ENCODE data around the gene COL12A1. TPM values are rescaled to one million over a fixed set of nuclear protein-coding genes. Genes with fewer than 3 reads are reported as not detected.

COL12A1 gene
- total and polyA plus RNA-seq, 9 of the 15 experiments (the other 6 are each of a cell fraction or from before 2014, with no cell fraction given) = 0.11 TPM; not detected in 8

DNA sequence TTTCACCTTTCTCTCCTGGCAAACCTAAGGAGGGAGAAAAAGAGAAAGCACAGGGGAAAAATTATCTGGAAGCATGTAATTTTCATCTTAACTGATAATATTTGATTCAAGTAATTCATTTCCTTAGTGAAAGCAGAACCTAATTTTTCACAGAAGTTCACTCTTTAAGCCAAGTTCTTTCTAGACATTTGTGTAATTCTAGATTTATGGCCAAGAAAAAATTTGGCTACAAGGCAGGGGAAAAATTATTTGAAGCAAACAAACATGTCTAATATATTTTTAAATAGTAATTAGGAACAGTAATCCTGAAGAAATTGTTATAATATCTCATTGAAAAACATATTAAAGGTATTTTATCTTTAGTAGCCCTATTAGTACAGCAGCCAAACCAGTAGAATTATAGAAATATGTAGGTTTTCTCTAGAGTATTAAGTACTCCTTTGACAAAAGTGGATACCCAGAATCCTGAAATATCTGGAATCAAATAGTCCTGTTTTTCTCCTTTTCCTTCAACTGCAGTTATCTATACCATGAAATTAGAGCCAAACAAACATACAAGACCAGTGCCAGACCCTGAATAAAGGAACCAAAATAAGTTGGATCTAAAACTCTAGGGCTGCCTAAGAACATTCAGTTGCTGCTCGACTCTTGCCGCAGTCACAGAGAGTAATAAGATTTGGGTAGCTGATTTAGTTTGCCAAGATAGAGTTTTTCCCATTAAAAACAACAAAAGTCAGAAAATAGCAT lies 116.5 kb downstream of the COL12A1 start (continued):
- TF ChIP-seq ZNF165 (CRISPR knock-in tag; IDR thresholded peaks at IDR 0.05; ENCODE audit: borderline replicate concordance) = no peak
- TF ChIP-seq KAT8 (IDR thresholded peaks at IDR 0.05; ENCODE audit: low read depth) = no peak
- TF ChIP-seq ZNF133 (CRISPR knock-in tag; IDR thresholded peaks at IDR 0.05) = no peak
- TF ChIP-seq ZNF311 (CRISPR knock-in tag; IDR thresholded peaks at IDR 0.05) = no peak
- TF ChIP-seq, protein P1, sequence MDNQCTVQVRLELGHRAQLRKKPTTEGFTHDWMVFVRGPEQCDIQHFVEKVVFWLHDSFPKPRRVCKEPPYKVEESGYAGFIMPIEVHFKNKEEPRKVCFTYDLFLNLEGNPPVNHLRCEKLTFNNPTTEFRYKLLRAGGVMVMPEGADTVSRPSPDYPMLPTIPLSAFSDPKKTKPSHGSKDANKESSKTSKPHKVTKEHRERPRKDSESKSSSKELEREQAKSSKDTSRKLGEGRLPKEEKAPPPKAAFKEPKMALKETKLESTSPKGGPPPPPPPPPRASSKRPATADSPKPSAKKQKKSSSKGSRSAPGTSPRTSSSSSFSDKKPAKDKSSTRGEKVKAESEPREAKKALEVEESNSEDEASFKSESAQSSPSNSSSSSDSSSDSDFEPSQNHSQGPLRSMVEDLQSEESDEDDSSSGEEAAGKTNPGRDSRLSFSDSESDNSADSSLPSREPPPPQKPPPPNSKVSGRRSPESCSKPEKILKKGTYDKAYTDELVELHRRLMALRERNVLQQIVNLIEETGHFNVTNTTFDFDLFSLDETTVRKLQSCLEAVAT (IDR thresholded peaks at IDR 0.05) = no peak
- no peak for TF ChIP-seq ZSCAN29 (IDR thresholded peaks at IDR 0.05)

DNA sequence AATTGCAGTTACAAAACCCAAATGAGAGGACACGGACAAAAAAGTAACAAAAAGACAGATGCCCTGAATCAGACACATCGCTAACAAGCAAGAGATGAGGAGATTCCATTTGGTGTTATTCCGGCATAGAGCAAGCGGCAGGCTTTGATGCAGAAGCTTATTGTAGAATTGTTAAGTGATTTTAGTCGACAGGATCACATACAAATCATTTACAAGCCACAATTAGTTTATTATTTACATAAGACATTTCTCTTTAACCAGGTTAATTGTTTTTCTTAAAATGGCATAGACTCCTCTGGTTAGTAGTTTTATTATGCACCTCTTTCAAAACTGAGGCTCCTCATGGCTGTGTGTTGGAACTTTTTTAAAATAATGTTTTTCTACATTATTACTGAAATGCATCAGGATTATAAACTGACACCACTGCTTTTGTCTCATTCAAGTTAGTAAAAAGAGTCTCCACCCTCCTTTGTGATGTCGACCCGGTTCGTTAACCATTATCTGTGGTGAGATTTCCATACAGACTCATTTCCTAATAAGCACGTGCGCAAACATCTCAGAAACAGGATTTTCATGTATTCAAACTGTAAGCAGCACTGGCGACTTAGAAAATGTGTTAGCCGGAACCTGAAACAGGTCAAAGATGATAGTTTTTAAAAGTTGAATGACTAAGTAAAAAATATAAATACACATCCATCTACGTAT lies 119.8 kb downstream of the COL12A1 start:
- Histone ChIP-seq H3K27ac (ENCODE audit: extremely low read depth, low read depth, low read length) (no peak overlapping the region), H3K27me3 (ENCODE audit: control insufficient read depth in 2 of 2, insufficient read depth in 2 of 2, low read length in 2 of 2) (no peaks in the 10 kb centered on the region; a peak in 1 of 5 replicates), H4K20me1 (replicated peaks; ENCODE audit: control insufficient read depth, insufficient read depth, low read length) (no peaks in the 10 kb centered on the region), H3K9ac (ENCODE audit: insufficient read depth in 1 of 2, low read depth in 2 of 2, low read length in 2 of 2) (no peak overlapping the region), H3K4me2 (ENCODE audit: insufficient read depth, low read length) (no peak overlapping the region), H3K79me2 (ENCODE audit: control insufficient read depth, insufficient read depth, low read length) (no peaks in the 10 kb centered on the region), H3K9me3 (replicated peaks; ENCODE audit: control insufficient read depth, insufficient read depth, low read depth, low read length) (no peaks in the 10 kb centered on the region), H3K9me1 (ENCODE audit: control insufficient read depth, insufficient read depth, low read length) (no peaks in the 10 kb centered on the region), H2AFZ (ENCODE audit: low read depth, low read length) (no peak overlapping the region), H3K4me1 (replicated peaks in 1 of 2; ENCODE audit: control insufficient read depth in 2 of 2, insufficient read depth in 2 of 2, low read length in 2 of 2) (peaks cover 0 to 3% of the 10 kb centered on the region in 2 experiments; a peak in 1 of 5 replicates), H3K36me3 (ENCODE audit: control insufficient read depth, insufficient read depth, low read length) (no peaks in the 10 kb centered on the region), H3K4me3 (no peak overlapping the region)
- 3% methylated on average over 13 of the region's 13 CpGs for WGBS (ENCODE audit: insufficient coverage, low coverage, missing lambda C conversion rate)
- ATAC-seq = no peak
- no TSS peak for BruUV-seq (replicated peaks)
- no peak for FAIRE-seq
- intact Hi-C loops (cut with micrococcal nuclease) = no loop called here
- in situ Hi-C loops (cut with MboI) = no loop called here
- ChIA-PET POLR2A (no interaction called here), CTCF (ENCODE audit: low intra/inter-chr PET ratio) (no interaction called here)
- no peak for DNase-seq (ENCODE audit: extremely low read depth in 1 of 4, low spot score in 3 of 4)
- TF ChIP-seq NCOA1 (IDR thresholded peaks at IDR 0.05; ENCODE audit: low read depth) (no peak), CAMTA2 (CRISPR knock-in tag; conservative IDR thresholded peaks at IDR 0.05) (no peak), ZBED1 (IDR thresholded peaks at IDR 0.05) (no peak), LARP7 (IDR thresholded peaks at IDR 0.05) (no peak), FOXJ3 (CRISPR knock-in tag; IDR thresholded peaks at IDR 0.05) (no peak), COPS2 (conservative IDR thresholded peaks at IDR 0.05) (no peak), CTBP1 (IDR thresholded peaks at IDR 0.05; ENCODE audit: borderline replicate concordance) (no peak), BHLHE40 (IDR thresholded peaks at IDR 0.05; ENCODE audit: low read length) (no peak), ZNF311 (CRISPR knock-in tag; IDR thresholded peaks at IDR 0.05) (no peak), BRD4 (IDR thresholded peaks at IDR 0.05) (no peak), GATA2 (CRISPR knock-in tag; IDR thresholded peaks at IDR 0.05) (no peak), ZSCAN32 (CRISPR knock-in tag; IDR thresholded peaks at IDR 0.05) (no peak)
- TF ChIP-seq, protein P2, sequence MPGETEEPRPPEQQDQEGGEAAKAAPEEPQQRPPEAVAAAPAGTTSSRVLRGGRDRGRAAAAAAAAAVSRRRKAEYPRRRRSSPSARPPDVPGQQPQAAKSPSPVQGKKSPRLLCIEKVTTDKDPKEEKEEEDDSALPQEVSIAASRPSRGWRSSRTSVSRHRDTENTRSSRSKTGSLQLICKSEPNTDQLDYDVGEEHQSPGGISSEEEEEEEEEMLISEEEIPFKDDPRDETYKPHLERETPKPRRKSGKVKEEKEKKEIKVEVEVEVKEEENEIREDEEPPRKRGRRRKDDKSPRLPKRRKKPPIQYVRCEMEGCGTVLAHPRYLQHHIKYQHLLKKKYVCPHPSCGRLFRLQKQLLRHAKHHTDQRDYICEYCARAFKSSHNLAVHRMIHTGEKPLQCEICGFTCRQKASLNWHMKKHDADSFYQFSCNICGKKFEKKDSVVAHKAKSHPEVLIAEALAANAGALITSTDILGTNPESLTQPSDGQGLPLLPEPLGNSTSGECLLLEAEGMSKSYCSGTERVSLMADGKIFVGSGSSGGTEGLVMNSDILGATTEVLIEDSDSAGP (CRISPR knock-in tag; IDR thresholded peaks at IDR 0.05) = no peak

All from K562 (cell line).